Stimulated activated CD4-positive, alpha-beta T cell treated with anti-CD3 and anti-CD28 coated beads, Interleukin-12 subunit alpha, Interleukin-12 subunit beta, amount 100 ng/mL, for 24 hours (primary cell): ENCODE results near the gene ZNFX1.
"Not testable (repeated sequence)": the region's sequence is repeated elsewhere in the genome, so short reads cannot be mapped to it uniquely, and the experiment has no call there.

ENCODE experiments used
- DNase-seq, 2 experiments: peaks; one replicate each; pipeline ENCODE4 v3.0.0-alpha.2; 2020; ENCODE audit warnings: low read depth in 2 of 2

Gene ZNFX1

DNA sequence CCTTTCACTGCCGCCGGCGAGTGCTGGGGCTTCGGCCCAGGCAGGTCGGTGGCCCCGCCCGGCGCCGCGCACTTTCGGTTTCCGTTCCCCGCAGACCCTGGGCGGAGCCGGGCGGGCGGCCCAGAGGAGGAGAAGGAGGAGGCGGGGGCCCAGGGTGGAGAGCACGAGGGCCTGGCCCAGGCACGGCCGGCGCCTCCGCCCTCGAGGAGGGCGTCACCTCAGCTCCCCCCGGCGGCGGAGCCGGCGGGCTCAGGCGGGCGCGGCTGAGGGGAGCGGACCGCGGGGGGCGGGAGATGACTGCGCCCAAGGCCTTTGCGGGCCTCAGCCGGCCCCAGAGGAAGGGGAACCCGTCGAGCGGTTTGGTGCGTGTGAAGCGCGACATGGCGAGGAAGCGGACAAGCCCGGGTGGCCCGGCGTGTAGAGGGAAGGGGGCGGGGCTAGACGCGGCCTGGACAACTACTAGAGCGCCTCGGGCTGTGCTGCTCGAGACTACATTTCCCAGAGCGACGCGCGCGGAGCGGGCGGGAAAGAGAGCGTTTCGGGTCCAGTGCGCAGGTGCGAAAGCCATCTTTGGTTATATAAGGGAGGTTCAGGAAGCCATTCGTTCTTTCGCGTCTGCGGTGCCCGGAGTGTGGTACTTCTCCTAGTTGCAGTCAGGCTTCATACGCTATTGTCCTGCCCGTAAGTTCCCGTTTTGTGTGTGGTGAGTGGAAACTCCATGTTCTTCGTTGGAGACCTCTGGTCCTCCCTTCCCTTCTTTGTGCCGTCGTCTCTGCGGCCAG lies at the start of gene ZNFX1:
ZNFX1 (minus strand) TSS at position 22 of the 782 bp plus-strand sequence. CDS start 2,218 bp downstream, outside the sequence.
- peak; percentile 96 to 99 for DNase-seq

DNA sequence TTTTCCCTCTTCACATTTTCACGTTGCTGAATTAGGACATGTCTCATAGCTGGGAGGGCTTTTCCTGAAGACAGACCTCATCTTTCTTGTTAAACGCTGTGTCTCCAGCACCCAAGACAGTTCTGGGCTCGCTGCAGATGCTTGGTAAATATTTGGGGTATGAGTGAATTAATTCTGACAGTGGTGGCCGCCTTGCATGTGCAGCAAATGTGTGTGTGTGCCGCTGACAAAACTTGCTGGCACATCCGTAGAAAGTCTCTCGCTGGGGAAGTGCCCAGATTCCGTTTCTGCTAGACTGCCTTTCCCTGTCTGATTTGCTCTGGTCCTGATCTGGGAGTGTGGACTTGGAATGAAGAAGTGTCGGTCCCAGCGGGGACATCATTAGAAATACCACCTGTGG lies 48.2 kb upstream of the ZNFX1 start:
- no peak for DNase-seq

DNA sequence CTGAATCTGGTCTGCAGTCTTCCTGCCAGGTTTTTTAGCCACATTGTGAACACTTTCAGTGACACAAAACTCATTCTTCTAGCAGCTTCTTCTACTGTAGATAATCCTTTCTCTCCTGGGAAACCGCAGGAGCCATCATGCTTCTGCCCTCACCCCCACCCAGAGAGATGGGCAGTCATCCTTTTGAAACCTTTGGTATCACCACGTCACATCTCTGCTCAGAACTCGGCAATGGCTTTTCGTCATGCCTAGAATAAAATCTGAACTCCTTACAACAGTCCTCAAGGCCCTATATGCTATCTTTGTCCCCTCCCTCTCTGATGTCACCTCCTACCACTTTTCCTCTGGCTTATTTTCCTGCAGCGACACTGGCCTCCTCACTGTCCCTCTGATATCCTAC lies 46.4 kb upstream of the ZNFX1 start:
- DNase-seq, result no peak

GRCh38 chr20:49323622-49324238 lies 45.9 kb upstream of the ZNFX1 start:
- DNase-seq, result no peak

- no peak for DNase-seq
Observed at GRCh38 chr20:49320460-49320859, 42.6 kb upstream of the ZNFX1 start.

DNA sequence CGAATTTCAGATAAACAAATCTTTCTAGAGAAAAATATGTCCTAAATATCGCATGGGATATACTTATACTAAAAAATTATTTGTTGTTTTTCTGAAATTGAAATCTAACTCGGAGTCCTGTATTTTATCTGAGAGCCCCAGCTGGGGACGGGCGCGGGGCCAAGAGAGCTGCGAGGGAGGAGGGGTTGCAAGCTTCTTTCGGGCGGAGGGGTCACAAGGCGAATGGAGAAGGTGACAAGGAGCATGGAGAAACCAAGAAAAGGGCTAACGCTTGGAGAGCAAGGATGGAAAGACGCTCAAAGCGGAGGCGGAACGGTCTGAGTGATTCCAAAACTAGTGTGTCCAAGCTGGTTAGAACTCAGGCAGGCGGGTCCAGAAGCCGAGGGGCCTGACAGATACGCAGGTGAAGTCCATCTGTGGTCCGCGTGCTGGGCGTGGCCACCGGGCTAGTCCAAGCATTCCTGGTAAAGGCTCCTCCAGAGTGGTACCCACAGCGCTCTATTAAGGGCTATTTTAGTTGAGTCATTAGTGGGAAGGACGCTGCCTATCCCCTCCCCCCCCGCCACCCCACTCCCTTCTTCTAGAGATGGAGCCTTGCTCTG lies 41.5 kb upstream of the ZNFX1 start:
- no peak for DNase-seq

GRCh38 chr20:49318430-49319207 lies 40.8 kb upstream of the ZNFX1 start:
- no peak for DNase-seq

DNA sequence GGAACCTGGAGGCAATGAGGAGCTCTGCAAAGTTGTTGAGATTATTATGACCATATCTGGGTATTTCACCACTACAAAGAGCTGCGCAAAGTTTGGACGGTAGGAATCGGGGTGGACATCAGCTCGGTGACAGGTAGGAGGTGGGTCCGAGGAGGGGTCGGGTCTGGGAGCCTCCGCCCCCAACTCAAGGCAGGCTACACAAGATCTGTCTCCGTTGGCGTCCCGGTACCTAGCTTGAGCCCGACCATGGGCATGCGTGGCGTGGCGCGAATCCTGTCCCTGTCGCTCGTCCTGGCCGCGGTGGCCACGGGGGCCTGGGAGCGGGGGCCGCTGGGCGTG lies 40.2 kb upstream of the ZNFX1 start:
- DNase-seq, result no peak

DNA sequence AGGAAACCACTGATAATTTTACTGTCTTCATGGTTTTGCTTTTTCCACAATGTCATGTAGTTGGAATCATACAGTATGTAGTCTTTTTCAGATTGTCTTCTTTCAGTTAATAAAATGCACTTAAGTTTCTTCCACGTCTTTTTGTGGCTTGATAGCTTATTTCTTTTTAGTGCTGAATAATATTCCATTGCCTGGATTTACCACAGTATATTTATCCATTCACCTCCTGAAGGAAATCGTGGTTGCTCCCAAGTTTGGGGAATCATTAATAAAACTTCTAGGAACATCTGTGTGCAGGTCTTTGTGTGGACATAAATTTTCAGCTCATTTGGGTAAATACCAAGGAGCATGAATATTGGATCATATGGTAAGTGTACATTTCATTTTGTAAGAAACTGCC lies 38.8 kb upstream of the ZNFX1 start:
- no peak for DNase-seq

DNA sequence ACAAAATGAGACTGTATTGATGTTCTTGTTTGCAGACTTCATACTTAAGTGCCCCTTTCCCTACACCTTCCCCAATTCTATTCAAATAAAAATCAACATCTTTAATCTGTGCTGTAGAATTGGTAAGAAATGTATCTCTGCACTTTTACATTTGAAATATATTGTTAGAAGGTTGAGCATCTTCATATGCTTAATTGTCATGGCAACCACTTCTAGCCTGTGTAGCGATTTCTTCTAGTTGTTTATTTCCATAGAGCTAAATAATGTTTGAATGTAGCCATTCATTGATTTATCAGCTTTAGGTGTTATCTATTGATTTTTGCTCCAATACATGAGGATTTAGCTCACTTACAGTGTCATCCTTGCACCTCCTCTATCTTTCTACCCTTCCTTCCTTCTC lies 37.7 kb upstream of the ZNFX1 start:
- no peak for DNase-seq

- not testable (repeated sequence) for DNase-seq
Observed at GRCh38 chr20:49314052-49314451, 36.2 kb upstream of the ZNFX1 start.

DNA sequence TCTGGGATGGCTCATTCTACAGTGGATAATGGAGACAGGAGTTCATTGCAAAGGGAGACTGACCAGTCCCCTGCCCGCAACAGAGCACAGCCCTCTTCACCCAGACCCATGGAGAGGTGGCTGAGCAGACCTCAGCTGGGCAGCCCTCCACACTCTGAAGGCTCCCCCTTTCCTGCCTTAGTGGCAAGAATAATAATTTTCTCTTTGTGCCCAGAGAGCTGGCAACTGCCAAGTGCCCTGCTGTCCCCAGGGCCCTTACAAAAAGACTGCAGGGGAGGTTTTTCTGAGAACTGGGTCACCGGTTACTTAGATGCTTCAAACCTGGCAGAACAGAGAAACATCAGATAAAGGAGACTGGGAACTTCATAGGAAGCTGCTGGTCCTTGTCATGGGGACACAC lies 35.4 kb upstream of the ZNFX1 start:
- DNase-seq, result no peak

DNA sequence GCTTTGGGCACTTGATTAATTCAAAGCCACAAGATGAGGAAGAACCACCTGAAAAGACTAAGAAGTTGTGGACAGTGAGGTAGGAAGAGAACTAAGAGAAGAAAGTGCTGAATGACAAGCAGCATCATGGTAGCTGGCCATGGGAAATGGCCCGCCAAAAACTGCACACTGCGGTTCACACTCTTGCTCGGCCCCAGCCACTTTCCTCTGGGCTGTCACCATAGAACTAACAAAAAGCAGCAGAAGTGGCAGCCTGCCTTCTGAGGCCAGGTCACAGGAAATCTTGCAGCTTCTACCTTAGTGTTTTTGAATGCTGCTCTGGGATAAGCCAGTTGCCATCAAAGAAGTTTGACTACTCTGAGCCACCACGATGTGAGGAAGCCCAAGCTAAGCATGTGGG lies 34.8 kb upstream of the ZNFX1 start:
- no peak for DNase-seq

GRCh38 chr20:49310705-49311104 lies 32.8 kb upstream of the ZNFX1 start:
- no peak for DNase-seq

- no peak for DNase-seq
Observed at GRCh38 chr20:49308875-49309274, 31.0 kb upstream of the ZNFX1 start.

DNA sequence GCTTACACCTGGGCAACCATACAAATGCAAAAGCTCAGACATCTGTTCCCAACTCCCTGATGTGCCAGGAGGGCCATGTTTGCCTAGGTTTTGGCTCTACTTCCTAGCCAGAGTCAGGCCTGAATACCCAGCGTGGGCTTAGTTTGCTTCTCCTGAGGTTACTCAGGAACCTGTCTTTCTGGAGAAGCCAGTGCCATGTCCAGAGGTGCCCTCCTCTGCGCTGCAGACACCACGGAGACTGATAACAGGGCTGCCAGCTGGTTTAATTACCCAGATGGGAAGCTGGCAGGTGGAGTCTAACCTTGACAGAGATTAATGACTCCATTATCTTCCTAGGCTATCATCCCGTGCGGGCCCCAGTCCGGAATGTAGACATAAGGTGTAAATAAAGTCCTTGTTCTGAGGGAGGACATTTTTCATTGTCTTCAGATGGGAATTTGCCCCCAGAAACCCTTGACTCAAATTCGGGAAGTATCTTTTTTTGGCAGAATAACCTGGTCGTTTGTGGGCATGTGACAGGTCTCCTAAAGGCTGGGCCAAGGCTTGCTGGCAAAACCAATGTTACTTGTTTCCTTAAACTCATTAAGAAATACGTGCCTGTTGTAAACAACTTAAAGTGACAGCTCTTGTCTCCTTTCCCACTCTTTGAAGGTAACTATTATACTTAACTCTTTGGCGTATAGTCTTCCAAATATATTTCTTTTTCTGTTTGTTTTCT lies 29.2 kb upstream of the ZNFX1 start:
- no peak for DNase-seq

GRCh38 chr20:49303065-49303552 lies 25.3 kb upstream of the ZNFX1 start:
- no peak for DNase-seq

- DNase-seq, result no peak
Observed at GRCh38 chr20:49297605-49298530, 20.0 kb upstream of the ZNFX1 start.

DNA sequence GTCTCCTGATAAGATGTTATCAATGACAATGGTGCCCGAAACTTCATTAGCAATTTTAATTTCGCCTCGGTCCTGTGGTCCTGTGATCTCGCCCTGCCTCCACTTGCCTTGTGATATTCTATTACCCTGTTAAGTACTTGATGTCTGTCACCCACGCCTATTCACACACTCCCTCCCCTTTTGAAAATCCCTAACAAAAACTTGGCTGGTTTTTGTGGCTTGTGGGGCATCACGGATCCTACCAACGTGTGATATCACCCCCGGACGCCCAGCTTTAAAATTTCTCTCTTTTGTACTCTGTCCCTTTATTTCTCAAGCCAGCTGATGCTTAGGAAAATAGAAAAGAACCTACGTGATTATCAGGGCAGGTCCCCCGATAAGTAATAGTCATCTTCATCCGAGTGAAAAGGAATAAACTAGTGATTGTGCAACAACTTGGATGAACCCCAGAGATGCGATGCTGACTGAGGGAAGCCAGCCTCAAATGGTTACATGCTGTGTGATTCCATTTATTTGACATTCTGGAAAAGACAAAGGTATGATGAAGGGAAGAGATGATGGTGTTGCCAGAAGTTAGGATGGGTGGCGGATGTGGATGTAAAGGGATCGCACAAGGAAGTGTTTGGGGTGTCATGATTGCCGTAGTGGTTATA lies 16.3 kb upstream of the ZNFX1 start:
- DNase-seq, result not testable (repeated sequence)

GRCh38 chr20:49293122-49293521 lies 15.3 kb upstream of the ZNFX1 start:
- no peak for DNase-seq
